OCI-M2 (cell line): ENCODE measurements around the gene OR10K1.
"Not testable (repeated sequence)": the region's sequence is repeated elsewhere in the genome, so short reads cannot be mapped to it uniquely, and the experiment has no call there.

Experiments used
- DNase-seq: peaks from one replicate; lab custom pipeline; 2025; ENCODE audit not compliant: unreplicated experiment; lab: John Stamatoyannopoulos, UW

OR10K1 gene, protein sequence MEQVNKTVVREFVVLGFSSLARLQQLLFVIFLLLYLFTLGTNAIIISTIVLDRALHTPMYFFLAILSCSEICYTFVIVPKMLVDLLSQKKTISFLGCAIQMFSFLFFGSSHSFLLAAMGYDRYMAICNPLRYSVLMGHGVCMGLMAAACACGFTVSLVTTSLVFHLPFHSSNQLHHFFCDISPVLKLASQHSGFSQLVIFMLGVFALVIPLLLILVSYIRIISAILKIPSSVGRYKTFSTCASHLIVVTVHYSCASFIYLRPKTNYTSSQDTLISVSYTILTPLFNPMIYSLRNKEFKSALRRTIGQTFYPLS

DNA sequence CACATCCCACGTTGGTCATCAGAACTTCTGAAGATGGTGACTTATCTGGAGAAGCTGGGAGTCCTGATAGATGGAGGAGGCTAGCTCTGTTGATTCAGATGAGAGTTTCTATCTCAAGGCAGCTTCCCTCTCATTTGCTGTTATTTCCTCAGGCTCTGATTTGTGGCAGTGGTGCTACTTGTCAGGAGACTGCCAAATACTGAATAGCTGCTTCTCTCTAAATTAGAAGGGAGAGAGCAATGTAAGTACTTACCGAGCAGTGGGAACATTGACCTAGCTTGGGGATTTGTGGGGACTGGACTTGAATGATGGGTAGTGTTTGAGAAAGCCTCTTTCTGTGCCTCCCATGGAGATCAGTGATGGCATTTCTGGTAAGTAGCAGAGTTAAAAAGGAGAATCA, at the start of gene OR10K1:
Gene OR10K1 (plus strand): TSS at position 301 of the 400 bp plus-strand sequence. CDS start 3,728 bp downstream, outside the sequence.
- no peak for DNase-seq

DNA sequence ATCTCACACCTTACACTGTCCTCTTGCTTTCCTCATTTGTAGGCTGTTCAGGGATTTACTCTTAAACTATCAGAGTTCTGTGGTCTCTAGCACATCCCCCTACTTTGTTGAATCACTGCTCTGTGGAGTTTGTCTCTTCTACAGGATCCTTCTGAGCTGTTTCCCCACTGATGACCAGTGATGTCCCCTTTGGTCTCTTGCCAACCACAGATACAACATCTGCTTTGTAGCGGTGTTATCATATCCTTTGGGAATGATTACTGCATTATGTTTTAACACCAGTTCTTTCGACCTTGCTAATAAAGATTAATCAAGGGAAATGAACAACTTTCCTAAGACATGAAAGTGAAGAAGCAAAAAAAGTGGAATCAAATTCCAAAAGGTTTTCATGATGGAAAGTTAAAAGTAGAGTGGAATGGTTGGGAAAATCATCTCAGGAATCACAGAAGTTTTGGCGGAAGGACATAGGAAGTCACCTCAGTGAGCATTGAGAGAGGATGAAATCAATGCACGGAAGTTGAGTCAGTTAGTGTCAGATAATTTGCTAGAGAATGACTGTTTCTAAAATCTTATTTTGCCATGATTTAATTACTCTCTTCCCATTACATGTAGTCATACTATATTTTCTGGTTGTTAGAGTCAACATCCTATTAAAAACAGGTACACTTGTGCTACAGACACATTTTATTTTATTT, 46.8 kb upstream of the OR10K1 start:
- DNase-seq = no peak

DNA sequence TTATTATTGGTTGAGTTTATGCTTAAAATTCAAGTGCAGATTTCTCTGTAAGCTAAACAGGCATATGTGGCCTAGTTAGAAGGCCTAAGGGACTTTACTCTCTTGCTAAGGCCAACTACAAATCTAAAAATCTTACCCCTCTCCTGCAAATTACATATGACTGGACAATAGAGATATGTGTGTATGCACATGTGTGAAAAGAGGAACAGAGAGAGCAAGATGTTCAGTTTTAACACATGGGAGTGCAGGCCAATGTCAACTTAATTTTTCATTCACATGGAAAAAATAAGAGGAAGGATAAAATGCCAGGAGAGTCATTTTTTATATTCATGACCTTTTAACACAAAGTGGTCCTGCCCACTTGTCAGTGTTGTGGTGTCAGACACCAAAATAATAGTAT, 44.0 kb upstream of the OR10K1 start:
- DNase-seq = no peak

DNA sequence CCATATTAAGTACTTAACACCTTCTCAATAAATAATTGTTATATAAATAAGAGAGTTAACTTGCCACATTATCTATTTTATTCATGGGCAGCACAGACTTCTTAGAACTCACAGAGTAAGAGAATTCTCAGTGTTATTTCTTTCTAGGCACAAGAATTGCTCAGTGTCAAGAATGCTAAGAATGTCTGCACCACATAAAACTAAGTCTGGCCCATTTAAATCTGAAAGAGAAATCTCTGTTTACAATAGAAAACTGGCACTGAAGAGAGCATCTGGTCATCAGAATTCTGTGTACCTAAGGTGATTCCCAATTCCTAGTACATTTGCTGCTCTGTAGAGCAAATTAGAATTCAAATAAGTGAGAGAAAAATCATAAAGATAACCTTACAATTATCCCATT, 39.4 kb upstream of the OR10K1 start:
- DNase-seq = no peak

DNA sequence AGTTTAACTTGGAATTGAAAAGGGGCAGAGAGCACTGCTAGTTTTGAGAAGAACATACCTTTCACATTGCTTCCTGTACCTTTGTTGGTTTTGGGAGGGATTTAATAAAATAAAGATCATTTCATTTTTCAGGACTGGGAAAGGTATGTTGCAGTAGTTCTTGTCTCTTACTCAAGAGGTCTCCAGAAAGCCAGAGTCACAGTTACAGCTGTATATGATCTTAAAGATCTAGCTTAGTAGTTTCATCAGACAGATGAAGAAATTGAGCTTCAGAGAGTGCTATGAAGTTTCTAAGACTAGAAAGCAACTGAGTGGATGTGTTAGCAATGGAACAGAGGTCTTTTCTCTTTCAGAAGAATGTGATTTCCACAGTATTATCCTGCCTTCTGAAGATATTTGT, 36.6 kb upstream of the OR10K1 start:
- no peak for DNase-seq

DNA sequence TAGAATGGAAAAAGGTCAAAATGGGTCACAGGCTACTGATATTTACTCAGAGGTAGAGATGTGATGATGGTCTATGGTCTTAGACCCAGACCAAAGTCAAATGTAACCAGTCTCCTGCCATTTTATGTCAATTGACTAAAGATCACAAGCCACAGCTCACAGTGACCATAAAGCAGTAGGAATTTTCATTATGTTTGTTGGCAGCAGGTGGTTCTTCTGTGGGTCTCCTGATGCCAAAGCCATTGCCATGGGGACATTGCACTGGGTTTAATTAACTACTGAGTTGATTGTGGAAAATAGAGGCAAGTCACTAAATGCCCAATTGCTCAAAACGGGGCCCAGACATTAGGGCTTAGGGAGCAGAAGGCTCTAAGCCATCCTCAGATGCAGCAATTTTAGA, 35.5 kb upstream of the OR10K1 start, which contains the start of gene OR10K2:
Gene OR10K2 (minus strand): TSS at position 101 of the 400 bp plus-strand sequence. CDS start 5,371 bp downstream, outside the sequence.
- DNase-seq = no peak

DNA sequence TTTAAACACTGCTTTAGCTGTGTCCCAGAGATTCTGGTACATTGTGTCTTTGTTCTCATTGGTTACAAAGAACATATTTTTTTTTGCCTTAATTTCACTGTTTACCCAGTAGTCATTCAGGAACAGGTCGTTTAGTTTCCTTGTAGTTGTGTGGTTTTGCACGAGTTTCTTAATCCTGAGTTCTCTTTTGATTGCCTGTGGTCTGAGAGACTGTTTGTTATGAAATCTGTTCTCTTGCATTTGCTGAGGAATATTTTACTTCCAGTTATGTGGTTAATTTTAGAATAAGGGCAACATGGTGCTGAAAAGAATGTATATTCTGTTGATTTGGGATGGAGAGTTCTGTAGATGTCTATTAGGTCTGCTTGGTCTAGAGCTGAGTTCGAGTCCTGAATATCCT, 31.5 kb upstream of the OR10K1 start:
- DNase-seq = not testable (repeated sequence)

DNA sequence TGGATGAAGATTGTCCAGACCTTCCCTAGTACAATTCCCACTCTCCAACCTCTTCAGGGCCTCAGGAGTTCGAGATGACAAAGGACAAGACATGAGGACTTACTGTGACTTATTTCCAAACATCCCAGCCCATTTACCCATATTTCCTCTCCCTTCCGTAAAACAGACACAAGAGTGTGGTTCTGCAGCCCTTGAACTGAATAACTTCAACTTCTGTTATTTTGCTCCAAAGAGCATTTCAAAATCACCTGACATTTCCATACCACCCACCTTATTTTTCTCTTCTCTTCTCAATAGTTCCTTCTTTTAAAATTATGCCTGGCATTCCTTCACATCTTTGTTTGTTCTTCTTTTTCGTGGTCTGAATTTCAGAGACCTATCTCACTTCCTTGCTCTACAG, 26.9 kb upstream of the OR10K1 start:
- no peak for DNase-seq

DNA sequence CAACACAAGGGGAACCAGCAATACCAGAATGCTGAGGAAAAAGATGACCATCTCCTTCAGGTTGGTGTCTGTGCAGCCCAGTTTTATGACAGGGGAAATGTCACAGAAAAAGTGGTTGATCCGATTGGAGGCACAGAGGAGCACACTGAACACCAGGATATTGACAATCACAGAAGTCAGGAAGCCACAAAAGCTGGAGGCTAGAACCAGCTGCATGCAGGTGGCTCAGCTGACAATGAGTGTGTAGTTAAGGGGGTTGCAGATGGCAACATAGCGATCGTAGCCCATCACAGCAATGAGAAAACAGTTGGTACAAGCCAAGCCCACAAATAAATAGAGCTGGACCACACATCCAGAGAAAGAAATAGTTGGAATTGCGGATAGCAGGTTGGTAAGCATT, 16.3 kb upstream of the OR10K1 start:
- no peak for DNase-seq

DNA sequence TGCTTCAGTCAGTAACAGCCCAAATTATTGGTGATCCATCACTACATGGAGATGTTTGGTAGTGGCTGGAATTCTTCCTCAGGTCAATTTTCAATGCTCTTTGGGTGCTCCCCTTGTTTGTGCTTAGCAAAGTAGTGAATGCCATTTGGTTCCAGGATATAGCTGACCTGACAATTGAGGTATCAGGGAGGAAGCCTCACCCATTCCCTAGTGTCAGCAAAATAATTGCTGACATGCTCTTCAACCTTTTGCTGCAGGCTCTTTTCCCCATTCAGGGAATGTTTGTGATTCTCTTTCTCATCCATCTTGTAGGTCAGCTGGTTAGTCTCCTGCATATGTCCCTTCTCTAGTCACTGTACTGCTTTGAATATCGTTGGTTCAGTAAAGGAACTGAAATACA, 7.1 kb upstream of the OR10K1 start:
- no peak for DNase-seq

DNA sequence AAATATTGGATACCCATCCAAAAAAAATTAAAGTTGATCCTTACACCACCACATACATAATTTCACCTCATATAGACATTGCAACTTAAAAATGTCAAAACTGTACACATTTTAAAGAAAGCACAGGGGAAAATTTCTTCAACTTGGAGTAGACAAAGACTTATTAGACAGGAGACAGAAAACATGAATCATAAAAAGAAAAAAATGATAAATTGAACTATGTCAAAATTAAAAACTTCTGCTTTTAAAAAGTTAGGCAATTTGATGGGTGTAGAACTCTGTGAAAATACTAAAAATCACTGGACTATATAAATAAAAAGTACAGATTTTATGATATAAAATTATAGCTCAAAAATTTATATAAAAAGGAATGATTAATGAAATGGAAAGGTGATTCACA, 4.4 kb upstream of the OR10K1 start:
- no peak for DNase-seq

DNA sequence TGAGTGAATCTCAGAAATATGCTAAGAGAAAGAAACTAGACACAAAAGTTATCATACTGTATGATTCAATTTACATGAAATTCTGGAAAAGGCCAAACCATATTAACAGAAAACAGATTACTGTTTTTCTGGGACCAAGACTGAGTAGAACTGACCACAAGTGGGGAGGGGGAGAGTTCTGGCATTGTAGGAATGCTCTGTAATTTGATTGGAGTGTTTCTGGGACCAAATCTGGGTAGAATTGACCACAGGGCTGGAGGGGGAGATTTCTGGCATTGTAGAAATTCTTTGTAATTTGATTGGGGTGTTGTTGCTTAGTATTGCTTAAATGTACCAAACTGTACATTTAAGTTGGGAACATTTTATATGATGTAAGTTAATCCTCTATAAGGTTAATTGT, 3.4 kb upstream of the OR10K1 start:
- DNase-seq = no peak

DNA sequence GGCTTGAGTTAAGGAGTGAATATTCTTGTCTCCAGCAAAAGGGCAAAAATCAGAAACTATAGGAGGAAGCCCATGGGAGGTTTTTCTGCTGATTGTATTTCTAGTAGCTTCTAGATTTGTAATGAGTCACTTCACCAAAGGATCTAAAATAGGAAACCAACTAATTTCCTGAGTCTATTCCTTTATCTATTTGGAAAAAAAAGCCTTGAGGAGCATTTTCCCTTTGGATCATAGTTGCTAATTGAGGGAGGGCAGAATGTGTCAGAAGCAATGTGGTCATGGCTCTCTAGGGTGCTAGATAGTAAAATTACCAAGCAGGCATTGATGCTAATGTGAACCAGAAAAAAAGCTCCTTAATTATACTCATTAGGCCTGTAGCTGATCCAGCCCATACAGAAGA, 10.3 kb downstream of the OR10K1 start, which contains the start of gene OR10R2:
Gene OR10R2 (plus strand): TSS at position 301 of the 400 bp plus-strand sequence. CDS start 106 bp downstream, outside the sequence.
- no peak for DNase-seq

DNA sequence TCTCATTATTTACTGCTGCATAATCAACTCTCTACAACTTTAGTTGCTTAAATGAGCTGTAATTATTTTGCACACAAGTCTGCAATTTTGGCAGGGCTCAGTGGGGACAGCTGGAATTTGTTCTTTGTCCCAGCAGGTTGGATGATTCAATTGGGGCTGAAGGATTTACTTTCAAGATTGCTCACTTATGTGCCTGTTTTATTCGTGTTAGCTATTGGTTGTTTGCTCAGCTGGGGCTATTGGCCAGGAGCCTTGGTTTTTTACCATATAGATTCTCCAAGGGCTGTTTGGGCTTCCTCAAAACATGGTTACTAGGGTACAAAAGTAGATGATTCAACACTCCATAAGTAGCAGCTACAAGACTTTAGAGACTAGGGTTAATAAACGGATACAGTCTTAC, 23.8 kb downstream of the OR10K1 start:
- no peak for DNase-seq

DNA sequence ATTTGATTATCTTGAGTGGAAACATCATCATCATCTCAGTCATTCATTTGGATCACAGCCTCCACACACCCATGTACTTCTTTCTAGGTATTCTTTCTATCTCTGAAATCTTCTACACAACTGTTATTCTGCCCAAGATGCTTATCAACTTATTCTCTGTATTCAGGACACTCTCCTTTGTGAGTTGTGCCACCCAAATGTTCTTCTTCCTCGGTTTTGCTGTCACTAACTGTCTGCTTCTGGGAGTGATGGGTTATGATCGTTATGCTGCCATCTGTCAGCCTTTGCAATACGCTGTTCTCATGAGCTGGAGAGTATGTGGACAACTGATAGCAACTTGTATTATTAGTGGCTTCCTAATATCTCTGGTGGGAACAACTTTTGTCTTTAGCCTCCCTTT, 29.7 kb downstream of the OR10K1 start:
- no peak for DNase-seq

DNA sequence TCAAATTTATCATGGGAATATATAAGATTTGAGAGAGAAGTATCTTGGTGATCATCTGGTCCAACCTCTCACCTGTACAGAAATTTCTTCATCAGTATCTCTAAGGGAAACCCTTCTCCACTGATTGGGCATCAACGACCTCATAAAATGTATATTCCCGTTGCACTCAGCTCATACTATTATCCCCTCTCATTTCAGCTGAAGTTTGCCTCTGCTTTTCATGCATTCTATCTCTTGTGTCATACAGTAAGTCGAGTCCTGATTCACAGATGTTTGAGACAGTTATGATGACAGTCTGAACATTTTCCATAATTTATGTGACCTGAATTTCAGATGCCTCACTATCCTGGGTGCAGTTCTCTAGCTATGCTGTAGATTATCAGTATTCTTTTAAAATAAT, 31.4 kb downstream of the OR10K1 start:
- DNase-seq = no peak

DNA sequence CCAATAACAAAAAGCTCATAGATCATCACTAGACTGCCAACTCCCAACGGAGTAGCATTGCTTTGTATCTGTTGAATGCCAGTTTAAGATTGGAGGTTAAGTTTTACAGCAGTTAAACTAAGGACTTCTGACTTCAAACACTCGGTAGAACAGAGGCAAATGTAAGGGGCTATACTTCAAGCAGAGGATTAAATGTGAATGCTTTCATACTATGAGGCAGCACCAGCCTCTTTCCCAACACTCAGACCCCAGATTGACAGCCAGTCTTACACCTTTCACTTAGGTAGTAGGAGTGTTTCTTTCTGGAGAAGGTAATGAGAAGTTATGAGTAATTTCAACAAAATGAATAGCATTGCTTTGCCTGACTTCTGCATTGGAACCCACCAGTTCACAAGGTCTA, 33.2 kb downstream of the OR10K1 start:
- no peak for DNase-seq

DNA sequence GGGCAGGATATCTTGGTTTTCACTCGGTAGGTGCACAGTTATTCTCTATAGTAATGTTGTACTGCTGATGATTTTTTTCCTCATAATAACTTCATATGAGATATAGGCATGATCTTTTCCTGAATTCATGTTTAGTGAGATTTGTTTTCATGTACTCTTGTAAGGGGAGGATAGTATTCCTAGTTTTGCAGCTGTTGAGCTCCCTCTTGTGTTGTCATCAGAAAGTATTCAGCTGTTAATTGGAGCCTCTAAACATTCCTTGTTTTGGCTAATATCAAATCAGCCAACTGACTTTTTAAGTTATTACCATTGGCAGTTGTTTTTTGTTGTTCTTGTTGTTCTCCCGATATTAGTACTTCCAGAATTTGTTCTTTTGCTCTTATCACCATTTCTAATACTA, 34.7 kb downstream of the OR10K1 start:
- peak; percentile 15 for DNase-seq

DNA sequence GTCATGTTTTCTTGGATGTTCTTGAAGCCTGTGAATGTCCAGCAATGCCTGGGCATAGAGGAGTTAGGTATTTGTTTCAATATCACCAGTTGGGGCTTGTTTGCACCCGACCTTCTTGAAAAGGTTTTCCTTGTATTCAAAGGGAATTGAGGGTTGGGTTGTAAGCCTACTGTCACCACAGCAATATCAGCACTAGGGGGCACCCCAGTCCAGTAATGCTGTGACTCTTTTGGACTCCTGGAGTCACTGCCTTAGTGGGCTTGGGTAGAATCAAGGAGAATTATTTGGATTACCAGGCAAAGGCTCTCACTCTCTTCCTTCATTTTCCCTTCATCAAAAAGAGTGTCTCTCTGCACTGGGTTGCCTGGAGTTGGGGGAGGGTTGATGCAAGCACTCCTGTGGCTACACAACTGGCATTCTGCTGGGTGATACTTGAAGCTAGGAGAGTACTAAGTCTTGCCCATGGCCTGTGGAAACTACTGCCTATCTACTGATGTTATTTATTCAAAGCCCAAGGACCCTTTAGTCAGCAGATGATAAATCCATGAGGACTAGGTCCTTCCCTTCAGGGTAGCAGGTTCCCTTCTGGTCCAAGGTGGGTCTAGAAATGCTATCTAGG, 44.8 kb downstream of the OR10K1 start:
- no peak for DNase-seq

DNA sequence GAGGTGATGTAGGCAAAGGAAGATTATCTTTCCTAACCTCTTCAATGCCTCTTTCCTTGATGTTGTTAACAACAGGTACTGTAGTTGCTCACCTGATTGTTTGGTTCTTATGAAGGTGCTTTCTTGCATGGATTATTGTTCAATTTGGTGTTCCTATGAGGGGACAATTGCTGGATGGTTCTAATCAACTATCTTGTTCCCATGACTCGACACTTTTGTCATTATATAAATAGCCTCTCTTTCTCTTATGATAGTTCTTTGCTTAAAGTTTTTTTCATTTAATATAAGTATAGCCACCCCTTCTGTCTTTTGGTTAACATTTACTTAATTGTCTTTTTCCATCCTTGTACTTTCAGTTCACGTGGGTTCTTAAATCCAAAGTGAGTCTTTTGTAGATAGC, 45.9 kb downstream of the OR10K1 start:
- DNase-seq = no peak

DNA sequence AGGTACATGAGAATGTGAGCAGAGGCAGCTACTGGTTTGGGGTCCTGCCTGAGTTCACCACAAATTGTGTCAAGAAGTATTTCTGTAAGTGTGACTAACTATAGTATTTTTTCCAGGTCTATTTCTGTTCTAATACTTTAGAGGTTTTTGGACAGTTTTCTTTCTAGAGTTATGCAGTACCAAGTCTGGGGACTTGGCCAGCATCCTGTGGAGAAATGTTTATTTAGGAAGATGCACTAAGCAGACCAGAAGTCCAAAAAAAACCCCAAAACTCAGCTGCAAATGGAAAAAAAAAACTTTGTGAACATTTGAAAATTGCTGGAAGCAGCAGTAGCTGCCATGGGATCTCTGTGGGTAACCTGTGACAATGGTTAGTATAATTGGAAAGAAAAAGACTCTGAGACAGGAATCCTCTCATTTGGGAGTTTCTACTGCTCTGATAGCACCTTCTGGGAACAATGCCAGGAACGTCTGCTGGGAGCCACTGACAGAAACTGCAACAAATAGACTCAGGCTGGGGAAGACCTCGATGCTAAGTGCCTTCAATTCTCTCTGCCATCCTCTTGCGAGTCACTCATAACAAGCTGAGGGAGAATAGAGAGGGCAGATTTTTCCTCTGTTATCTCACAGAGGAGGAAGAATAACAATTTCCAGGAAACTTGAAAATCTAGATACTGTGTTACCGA, 48.0 kb downstream of the OR10K1 start:
- DNase-seq = no peak
